ENCODE measurements around the gene CYBA.

The CYBA gene

DNA sequence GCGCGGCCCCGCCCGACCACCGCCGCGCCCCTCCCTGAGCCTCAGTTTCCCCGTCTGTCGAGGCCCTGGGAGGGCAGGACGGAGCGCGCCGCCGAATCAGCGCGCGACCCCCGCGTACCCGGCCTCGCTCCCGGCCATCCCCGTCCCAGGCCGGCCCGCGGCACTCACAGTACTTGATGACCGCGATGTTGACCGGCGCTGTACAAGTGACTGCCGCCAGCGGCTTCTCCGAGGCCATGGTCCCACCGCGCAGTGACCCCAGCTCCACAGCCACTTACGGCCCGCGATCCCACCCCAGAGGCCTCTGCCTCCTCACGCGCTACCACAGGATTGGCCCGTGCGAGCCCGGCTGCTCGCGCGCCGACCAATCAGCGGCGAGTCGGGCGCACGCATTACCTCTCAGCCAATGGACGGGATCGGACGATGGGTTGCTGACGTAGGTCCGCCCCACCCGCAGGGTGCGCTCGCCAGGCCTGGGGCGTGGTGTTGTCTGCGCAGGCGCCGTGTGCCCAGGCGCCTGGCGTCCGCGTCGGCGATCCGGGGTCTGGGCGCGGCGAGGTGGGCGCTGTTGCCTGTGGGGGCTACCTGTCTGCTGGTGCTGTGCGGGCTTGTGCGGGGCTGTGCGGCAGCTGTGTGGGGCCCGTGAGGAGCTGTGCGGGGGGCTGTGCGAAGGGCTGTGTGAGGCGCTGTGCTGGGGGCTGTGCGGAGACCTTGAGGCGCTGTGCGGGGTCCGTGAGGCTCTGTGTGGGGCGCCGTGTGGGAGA, 12.2 kb upstream of the CYBA start, which contains the start of gene MVD:
Gene MVD, minus strand, starts transcription at position 249 of the 764 bp plus-strand sequence. Its CDS starts 11 bp downstream, at position 238.
- TF ChIP-seq, protein P1, sequence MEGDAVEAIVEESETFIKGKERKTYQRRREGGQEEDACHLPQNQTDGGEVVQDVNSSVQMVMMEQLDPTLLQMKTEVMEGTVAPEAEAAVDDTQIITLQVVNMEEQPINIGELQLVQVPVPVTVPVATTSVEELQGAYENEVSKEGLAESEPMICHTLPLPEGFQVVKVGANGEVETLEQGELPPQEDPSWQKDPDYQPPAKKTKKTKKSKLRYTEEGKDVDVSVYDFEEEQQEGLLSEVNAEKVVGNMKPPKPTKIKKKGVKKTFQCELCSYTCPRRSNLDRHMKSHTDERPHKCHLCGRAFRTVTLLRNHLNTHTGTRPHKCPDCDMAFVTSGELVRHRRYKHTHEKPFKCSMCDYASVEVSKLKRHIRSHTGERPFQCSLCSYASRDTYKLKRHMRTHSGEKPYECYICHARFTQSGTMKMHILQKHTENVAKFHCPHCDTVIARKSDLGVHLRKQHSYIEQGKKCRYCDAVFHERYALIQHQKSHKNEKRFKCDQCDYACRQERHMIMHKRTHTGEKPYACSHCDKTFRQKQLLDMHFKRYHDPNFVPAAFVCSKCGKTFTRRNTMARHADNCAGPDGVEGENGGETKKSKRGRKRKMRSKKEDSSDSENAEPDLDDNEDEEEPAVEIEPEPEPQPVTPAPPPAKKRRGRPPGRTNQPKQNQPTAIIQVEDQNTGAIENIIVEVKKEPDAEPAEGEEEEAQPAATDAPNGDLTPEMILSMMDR (IDR thresholded peaks at IDR 0.05), result no peak

DNA sequence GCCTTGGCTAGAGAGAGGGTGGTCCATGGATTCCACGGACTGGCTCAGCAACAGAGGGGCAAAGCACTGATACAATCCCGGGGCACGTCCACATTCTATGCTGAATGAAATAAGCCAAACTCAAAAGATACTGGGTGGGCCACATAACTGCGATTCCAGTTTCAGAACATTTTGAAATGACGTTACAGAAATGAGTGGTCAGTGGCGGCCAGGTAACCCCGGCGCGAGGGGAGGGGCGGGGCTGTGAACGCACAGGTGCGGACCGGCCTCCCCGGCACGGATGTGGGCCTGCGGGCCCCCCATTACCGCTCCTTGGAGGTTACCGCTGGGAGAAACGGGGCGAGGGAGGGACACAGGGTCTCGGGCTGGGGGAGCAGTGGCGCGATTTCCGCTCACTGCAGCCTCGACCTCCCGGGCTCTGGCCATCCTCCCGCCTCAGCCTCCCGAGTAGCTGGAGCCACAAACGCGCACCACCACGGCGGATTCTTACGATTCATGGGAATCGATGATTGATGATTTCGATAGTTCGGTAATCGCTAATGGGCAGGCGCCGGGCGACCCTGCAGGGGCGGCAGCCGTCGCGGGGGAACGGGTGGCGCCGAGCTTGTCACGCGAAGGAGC, 11.5 kb upstream of the CYBA start:
- TF ChIP-seq, protein P1 (IDR thresholded peaks at IDR 0.05), result no peak

- TF ChIP-seq, protein P1 (IDR thresholded peaks at IDR 0.05), result no peak
Observed at GRCh38 chr16:88661468-88661867, 10.6 kb upstream of the CYBA start.

- TF ChIP-seq, protein P1 (IDR thresholded peaks at IDR 0.05), result no peak
Observed at GRCh38 chr16:88659160-88659559, 8.3 kb upstream of the CYBA start.

DNA sequence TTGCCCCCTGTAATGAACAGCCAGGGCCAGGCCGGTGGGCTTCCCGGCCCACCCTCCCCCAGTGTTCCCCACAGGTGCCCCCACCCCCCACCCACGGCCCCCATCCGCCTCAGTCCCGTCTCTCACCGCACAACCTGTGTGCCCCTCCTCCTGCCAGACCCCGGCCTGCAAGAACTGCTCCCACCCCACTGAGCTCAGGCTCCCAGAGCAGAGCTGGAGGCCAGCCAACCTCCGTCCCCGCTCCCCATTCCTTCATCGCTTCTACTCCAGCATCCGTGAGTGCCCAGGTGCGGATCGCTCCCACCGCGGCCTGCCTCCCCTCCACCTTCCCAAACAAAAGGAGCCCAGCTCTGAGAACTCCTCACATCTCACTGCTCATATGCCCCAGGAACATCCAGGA, 7.9 kb upstream of the CYBA start:
- TF ChIP-seq, protein P1 (IDR thresholded peaks at IDR 0.05), result no peak

- TF ChIP-seq, protein P1 (IDR thresholded peaks at IDR 0.05), result no peak
Observed at GRCh38 chr16:88657371-88657770, 6.5 kb upstream of the CYBA start.

- TF ChIP-seq, protein P1 (IDR thresholded peaks at IDR 0.05), result no peak
Observed at GRCh38 chr16:88656291-88656980, 5.6 kb upstream of the CYBA start.
